Fibroblast of the aortic adventitia (primary cell): ENCODE data around the gene COMTD1. TPM values are rescaled to one million over a fixed set of nuclear protein-coding genes. Genes with fewer than 3 reads are reported as not detected.
"Not testable (repeated sequence)": the region's sequence is repeated elsewhere in the genome, so short reads cannot be mapped to it uniquely, and the experiment has no call there.

Experiments used
- DNase-seq: peaks from one replicate; pipeline ENCODE4 v3.0.0-alpha.2; 2010; ENCODE audit warnings: low read depth
- H3K4me3 ChIP-seq: 2 replicates; pipeline ENCODE4 v1.5.1; 2011; ENCODE audit warnings: low read depth, mild to moderate bottlenecking, control low read depth, low read length, moderate library complexity
- small RNA-seq: library from RNA; depleted of rRNA; stranded (forward); fragments of <200 nt; gene quantifications from one replicate; pipeline ENCODE3, GENCODE V24; 2012
- total RNA-seq: library from RNA; depleted of rRNA; stranded (reverse); fragments of >200 nt; gene quantifications from 2 replicates; pipeline ENCODE4 v1.2.3, GENCODE V29; 2012; ENCODE audit warnings: low replicate concordance
- TF ChIP-seq, protein P1 (sequence below): IDR thresholded peaks from 2 replicates; pipeline ENCODE4 v1.5.1; 2011; ENCODE audit warnings: mild to moderate bottlenecking, low read length, control low read depth, inconsistent platforms; ENCODE audit not compliant: insufficient read depth

Gene COMTD1
- total RNA-seq, 1 donor, result 7.0 TPM

DNA sequence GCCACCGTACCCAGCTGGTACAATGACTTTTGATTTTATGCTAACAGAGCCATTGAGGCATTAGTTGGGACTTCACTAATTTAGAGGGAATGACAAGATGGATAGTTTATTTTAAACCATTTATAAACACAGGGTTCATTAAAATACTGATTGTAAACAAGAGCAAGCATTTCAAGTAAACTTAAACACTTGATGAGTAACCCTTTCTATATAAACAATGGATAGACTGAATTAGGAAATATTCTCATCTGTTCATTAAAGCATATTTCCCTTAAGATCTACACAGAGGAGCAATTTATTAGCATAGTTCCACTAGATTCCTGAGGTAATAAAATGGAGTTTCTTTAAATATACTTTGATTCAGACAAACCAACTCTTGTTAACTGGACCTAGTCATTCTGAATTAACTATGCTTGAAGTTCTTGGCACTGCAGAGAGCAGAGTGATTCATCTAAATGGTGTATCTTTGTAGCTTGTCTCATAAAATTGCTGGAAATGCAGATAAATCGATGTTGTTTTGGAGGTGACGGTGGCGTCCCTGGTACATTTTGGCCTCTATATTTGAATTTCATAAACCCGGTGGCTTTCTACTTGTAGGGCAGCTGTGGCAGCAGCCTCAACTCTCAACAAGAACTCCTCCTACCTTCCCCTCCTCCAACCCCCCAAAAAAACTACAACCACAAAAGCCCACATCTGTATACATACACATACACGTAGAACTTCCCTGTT is 40.6 kb downstream of the COMTD1 start:
- TF ChIP-seq, protein P1, sequence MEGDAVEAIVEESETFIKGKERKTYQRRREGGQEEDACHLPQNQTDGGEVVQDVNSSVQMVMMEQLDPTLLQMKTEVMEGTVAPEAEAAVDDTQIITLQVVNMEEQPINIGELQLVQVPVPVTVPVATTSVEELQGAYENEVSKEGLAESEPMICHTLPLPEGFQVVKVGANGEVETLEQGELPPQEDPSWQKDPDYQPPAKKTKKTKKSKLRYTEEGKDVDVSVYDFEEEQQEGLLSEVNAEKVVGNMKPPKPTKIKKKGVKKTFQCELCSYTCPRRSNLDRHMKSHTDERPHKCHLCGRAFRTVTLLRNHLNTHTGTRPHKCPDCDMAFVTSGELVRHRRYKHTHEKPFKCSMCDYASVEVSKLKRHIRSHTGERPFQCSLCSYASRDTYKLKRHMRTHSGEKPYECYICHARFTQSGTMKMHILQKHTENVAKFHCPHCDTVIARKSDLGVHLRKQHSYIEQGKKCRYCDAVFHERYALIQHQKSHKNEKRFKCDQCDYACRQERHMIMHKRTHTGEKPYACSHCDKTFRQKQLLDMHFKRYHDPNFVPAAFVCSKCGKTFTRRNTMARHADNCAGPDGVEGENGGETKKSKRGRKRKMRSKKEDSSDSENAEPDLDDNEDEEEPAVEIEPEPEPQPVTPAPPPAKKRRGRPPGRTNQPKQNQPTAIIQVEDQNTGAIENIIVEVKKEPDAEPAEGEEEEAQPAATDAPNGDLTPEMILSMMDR, result no peak
- no peak overlapping the region for H3K4me3 ChIP-seq
- DNase-seq, result peak; percentile 75

DNA sequence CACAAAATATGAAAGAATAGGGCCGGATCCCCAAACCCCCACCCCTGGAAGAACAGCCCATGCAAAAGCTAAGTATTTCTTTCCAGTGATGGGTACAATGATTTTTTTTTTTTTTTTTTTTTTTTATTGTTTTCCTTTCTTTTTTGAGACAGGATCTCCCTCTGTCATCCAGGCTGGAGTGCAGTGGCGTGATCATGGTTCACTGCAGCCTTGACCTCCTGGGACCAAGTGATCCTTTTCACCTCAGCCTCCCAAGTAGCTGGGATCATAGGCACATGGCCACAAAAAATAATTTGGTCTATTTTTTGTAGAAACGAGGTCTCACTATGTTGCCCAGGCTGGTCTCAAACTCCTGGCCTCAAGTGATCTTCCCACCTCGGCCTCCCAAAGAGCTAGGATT is 41.1 kb downstream of the COMTD1 start:
- DNase-seq, H3K4me3 ChIP-seq: not testable (repeated sequence)

DNA sequence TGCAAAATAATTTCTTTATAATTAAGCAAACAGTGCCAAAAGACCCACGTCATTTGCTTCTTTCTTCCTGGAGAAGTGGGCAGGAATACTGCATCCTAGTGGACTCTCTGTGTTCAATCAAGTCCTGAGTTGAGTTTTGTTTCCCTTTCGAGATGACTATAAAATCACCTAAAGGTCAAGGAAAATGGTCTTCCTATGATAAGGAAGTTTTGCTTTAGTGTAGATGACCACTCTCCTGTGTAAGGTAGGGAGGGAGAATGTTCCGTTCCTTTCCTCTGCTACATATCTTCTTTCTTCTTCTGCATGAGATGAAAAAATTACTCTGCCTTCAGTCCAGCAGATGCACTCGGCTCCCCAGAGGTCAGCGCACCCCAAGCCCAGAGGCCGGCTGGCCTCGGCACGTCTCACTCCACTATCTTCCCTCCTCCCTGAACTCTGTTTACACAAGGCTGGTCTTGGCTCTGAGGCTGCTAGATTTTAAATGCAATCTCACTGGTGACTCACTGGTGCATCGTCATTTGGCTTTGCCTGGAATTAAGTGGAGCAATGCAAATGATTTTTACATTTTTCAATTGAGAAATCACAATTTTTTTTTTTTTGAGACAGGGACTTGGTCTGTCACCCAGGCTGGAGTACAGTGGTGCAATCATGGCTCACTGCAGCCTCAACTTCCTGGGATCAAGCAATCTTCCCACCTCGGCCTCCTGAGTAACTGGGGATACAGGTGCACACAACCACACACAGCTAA is 43.8 kb downstream of the COMTD1 start:
- DNase-seq, result peak; percentile 97
- TF ChIP-seq, protein P1, result peak; percentile 37
- peak overlapping the region; percentile 16 for H3K4me3 ChIP-seq

DNA sequence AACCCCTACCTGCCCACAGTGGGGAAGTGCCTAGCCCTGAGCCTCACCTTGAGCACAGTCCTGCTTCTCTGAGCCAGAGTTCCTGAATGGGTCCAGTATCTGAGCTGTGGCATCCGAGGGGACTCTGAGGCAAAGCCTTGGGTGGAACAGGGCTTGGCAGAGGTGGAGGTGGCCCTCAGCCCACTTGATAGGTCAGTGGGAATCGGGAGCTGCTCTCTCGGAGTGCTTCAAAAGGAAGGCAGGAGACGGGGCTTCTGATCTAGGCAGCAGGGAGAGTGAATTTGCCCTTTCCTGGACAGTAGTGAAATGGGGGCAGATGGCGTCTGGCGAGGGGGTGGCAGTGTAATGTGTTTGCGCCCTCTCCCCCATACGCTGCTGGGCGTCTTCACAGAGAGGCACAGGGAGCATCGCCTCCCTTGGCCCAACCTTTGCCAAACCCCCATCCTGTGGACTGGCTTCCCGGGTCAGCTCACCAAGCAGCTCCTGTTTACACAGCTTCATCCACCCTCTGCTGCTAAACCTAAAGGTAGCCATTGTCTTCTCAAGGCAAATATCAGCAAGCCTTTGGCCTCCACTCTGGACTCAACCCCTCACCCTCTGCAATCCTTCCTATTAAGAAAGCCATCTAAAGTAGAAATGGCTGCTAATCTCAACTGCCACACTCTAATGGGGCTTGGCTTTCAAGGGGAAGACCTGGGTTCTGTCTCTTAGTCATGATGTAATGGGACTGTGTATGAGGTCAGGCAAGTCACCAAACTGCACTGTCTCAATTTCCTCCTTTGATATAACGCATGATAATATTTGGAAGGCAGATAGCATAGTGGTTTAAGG is 46.3 kb downstream of the COMTD1 start:
- no peak overlapping the region for H3K4me3 ChIP-seq
- no peak for DNase-seq
- TF ChIP-seq, protein P1, result no peak

DNA sequence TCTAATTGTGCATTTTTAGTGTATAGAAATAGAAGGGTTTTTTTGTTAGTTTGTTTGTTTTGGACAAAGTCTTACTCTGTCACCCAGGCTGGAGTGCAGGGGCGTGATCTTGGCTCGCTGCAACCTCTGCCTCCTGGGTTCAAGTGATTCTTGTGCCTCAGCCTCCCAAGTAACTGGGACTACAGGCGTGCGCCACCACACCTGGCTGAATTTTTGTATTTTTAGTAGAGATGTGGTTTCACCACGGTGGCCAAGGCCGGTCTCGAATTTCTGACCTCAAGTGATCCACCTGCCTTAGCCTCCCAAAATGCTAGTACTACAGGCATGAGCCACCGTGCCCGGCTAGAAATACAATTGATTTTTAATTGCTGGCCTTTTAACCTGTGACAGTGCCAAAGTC is 47.2 kb downstream of the COMTD1 start:
- not testable (repeated sequence) for DNase-seq, H3K4me3 ChIP-seq

DNA sequence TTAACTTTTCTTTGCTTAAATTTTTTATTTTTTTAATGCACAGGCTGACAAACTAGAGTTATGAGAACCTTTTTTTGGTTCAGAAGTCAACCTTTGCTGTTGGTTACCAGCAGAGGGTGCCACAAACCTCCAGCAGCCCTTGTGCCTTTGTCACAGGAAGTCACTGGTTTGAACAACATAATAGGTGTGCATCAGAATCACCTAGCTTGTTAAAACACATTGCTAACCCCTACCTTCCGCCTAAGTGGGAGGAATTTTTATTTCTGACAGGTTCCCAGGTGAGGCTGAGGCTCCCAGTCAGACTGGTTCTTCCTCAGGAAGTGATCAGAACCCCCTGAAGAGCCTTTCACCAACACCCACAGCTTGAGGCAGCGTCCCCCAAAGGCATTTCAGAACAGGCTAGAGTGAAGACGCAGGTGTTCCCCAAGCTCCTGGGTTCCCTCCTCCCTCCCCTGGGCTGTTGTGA is 47.8 kb downstream of the COMTD1 start:
- DNase-seq, result peak; percentile 78
- TF ChIP-seq, protein P1, result peak; percentile 83
- no peak overlapping the region for H3K4me3 ChIP-seq

DNA sequence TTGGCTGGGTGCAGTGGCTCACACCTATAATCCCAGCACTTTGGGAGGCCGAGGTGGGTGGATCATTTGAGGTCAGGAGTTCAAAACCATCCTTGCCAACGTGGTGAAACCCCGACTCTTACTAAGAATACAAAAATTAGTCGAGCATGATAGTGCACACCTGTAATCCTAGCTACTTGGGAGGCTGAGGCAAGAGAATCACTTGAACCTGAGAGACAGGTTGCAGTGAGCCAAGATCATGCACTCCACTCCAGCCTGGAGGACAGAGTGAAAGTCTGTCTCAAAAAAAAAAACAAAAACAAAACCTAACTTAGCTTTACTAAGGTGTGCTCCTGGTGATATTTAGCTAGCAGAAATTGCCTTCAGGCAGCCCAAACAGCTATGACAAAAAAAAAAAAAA is 49.4 kb downstream of the COMTD1 start:
- no peak overlapping the region for H3K4me3 ChIP-seq
- no peak for DNase-seq

More for the DNA sequence above, 49.4 kb downstream of the COMTD1 start:
- TF ChIP-seq, protein P1, result no peak

Small RNAs within 50 kb of the gene (small RNA-seq; reads per million reads assigned to genes)
- gene HMGA1P5 (not detected), gene RPL39P25 (not detected)

Other genes starting within 250 kb of the COMTD1 start
- 29.3 and 38.1 TPM in 2 replicates for gene SAMD8, start 124.3 kb downstream of the COMTD1 start, total RNA-seq
- 94.6 and 174 TPM in 2 replicates for gene VDAC2, start 25.2 kb downstream of the COMTD1 start, total RNA-seq
- gene ZNF503, start 165.8 kb upstream of the COMTD1 start, total RNA-seq, result 21.7 and 29.8 TPM in 2 replicates
- 3.6 and 6.3 TPM in 2 replicates for gene LRMDA, start 195.7 kb upstream of the COMTD1 start, total RNA-seq